Tibial artery (tissue), 4 donors: Measurements from ENCODE around the gene LRBA.

Experiments
- DNase-seq, 2 donors: peaks; one replicate each; pipeline ENCODE4 v3.0.0-alpha.2; 2019
- H3K27ac ChIP-seq, 2 donors: fragments of 200-600 bp; sonication (generic) in 1 of 2; 1 replicate in 1 of 2; 2 replicates in 1 of 2; pipeline ENCODE4 v1.5.1; 2018 to 2019; ENCODE audit warnings: mild to moderate bottlenecking in 1 of 2
- H3K27me3 ChIP-seq, 2 donors: fragments of 200-600 bp; sonication (generic) in 1 of 2; one replicate each; pipeline versions ENCODE4 v1.5.1 to v1.6.0; 2016 to 2019
- H3K36me3 ChIP-seq, 3 donors: fragments of 200-600 bp; sonication (generic) in 2 of 3; one replicate each; pipeline ENCODE4 v1.5.1; 2016 to 2019; ENCODE audit warnings: mild to moderate bottlenecking in 2 of 3
- H3K4me1 ChIP-seq, 4 donors: fragments of 200-600 bp; sonication (generic) in 2 of 4; 1 replicate in 3 of 4; 2 replicates in 1 of 4; pipeline ENCODE4 v1.5.1; 2016 to 2019
- H3K4me3 ChIP-seq, 2 donors: fragments of 200-600 bp; sonication (generic) in 1 of 2; 1 replicate in 1 of 2; 2 replicates in 1 of 2; pipeline ENCODE4 v1.5.1; 2018 to 2019; ENCODE audit warnings: mild to moderate bottlenecking in 2 of 2
- H3K9me3 ChIP-seq, 3 donors: fragments of 200-600 bp; sonication (generic) in 1 of 3; one replicate each; pipeline ENCODE4 v1.5.1; 2016 to 2019
- intact Hi-C: fragments of 100-400 bp; cut with DNase I; formaldehyde crosslinking; loops from one replicate; pipeline ENCODE4 v1.15.0; 2023; ENCODE audit warnings: low total_unique reads
- TF ChIP-seq, protein P1 (sequence below), 2 experiments: fragments of 200-600 bp in 1 of 2; fragments of 450-650 bp in 1 of 2; IDR thresholded peaks; one replicate each; pipeline ENCODE4 v1.5.1; 2017 to 2019; ENCODE audit warnings: antibody characterized with exemption in 2 of 2, mild to moderate bottlenecking in 1 of 2, moderate library complexity in 1 of 2

The LRBA gene

DNA sequence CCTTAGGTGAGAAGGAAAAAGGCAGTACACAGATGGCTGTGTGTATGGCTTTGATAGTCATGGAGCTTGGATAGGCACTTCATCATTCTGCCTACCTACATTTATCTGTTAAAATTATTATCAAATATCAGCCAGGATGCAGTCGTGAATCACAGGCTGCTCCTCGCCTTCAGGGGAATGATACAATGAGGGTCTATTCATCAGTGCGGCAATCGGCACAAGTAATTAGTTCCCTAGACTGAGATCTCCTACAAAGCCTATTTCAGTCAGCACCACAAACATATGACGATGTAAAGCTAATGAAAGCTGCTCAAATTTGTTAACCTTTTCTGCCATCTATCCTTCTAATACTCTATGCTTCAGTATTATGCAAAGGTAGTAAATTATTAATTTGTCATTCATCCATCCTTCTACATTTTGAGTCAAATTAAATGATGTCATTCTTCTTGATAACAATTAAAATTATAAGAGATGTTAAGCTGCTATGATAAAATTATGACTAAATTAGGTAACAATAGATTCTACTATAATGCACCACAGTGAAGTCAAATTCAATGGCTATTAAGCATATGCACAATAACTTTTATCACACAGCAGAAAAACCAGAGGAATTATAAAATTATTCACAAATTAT lies 414.2 kb downstream of the LRBA start:
- DNase-seq, result no peak
- H3K9me3 ChIP-seq, result no peaks in the 10 kb centered on the region
- H3K4me1 ChIP-seq, result no peaks in the 10 kb centered on the region
- no peaks in the 10 kb centered on the region for H3K27me3 ChIP-seq
- TF ChIP-seq, protein P1, sequence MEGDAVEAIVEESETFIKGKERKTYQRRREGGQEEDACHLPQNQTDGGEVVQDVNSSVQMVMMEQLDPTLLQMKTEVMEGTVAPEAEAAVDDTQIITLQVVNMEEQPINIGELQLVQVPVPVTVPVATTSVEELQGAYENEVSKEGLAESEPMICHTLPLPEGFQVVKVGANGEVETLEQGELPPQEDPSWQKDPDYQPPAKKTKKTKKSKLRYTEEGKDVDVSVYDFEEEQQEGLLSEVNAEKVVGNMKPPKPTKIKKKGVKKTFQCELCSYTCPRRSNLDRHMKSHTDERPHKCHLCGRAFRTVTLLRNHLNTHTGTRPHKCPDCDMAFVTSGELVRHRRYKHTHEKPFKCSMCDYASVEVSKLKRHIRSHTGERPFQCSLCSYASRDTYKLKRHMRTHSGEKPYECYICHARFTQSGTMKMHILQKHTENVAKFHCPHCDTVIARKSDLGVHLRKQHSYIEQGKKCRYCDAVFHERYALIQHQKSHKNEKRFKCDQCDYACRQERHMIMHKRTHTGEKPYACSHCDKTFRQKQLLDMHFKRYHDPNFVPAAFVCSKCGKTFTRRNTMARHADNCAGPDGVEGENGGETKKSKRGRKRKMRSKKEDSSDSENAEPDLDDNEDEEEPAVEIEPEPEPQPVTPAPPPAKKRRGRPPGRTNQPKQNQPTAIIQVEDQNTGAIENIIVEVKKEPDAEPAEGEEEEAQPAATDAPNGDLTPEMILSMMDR (IDR thresholded peaks at IDR 0.05), result no peak
- intact Hi-C loops, result no loop called here
- no peak overlapping the region for H3K27ac ChIP-seq
- H3K36me3 ChIP-seq, result peaks cover 0 to 3% (median 0%) of the 10 kb centered on the region in 3 donors
- H3K4me3 ChIP-seq, result no peak overlapping the region

DNA sequence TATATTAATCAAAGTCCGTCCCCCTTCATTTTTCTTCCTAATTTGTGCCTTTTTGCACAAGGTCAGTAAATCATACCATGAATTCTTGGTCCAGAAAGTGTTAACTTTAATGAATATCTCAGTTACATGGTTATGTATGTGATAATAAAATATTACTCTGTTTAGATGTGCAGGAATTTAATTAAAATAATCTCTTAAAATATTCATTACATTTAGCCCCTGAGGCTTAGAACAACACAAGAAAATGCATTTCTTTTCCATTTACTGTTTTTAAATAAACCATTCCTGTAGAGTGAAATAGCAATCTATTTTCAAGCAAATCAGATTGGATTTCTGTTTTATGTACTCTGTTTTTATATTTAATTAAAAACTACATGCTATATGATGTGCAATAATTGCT lies 415.5 kb downstream of the LRBA start:
- no peak for DNase-seq
- intact Hi-C loops, result no loop called here
- TF ChIP-seq, protein P1 (IDR thresholded peaks at IDR 0.05), result no peak

DNA sequence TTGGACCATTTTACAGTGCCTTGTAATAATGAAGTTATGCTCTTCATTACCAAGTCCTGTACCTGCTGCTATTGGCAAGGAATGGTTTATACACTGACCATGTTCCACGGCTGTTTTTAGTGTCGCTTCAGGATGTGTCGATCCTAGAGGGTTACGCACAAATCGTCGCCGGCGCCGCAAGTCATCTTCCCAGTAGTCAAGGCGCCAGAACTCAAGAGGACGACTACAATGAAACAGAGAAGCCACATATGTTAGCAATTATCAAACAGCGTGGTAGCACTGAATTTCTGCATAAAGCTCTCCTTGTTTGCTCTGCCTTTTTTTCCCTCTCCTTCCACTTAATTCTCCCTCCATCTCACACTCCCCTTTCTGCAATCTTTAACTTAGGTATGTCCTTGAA lies 416.2 kb downstream of the LRBA start:
- no peak for DNase-seq
- Histone ChIP-seq H3K27me3 (no peaks in the 10 kb centered on the region), H3K27ac (no peak overlapping the region), H3K9me3 (no peaks in the 10 kb centered on the region), H3K4me1 (no peaks in the 10 kb centered on the region), H3K36me3 (peaks cover 0 to 3% (median 0%) of the 10 kb centered on the region in 3 donors), H3K4me3 (no peak overlapping the region)
- intact Hi-C loops, result no loop called here
- TF ChIP-seq, protein P1 (IDR thresholded peaks at IDR 0.05), result no peak

More for the DNA sequence above, 415.5 kb downstream of the LRBA start:
- H3K4me1 ChIP-seq, result no peaks in the 10 kb centered on the region
- no peak overlapping the region for H3K4me3 ChIP-seq
- no peaks in the 10 kb centered on the region for H3K27me3 ChIP-seq
- no peaks in the 10 kb centered on the region for H3K9me3 ChIP-seq
- peaks cover 0 to 3% (median 0%) of the 10 kb centered on the region in 3 donors for H3K36me3 ChIP-seq
- H3K27ac ChIP-seq, result no peak overlapping the region

DNA sequence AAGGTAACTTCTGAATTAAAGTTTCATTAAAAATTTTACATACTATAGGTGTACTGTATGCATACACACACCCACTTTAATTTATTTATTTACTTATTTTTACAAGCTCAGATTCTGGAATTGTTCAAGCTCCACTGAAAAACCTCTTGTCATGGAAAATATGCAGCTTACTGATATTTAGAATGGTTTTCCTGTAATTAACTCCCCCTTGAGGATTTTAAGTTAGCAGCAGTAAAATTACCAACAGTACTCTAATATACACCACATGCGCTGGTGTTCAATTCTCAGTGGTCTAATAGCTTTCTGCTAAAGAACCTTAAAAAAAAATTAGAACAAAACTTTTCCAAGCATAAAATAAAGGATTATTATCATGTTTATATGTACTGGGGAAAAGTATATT lies 421.1 kb downstream of the LRBA start:
- H3K27ac ChIP-seq, result no peak overlapping the region
- TF ChIP-seq, protein P1 (IDR thresholded peaks at IDR 0.05), result peak in 1 of 2 experiments; percentile 13
- no peaks in the 10 kb centered on the region for H3K9me3 ChIP-seq
- H3K4me1 ChIP-seq, result no peaks in the 10 kb centered on the region
- no peak for DNase-seq
- H3K27me3 ChIP-seq, result no peaks in the 10 kb centered on the region
- H3K4me3 ChIP-seq, result no peak overlapping the region
- intact Hi-C loops, result no loop called here
- H3K36me3 ChIP-seq, result peaks cover 0 to 8% (median 0%) of the 10 kb centered on the region in 3 donors

- peaks cover 0 to 6% (median 0%) of the 10 kb centered on the region in 3 donors for H3K36me3 ChIP-seq
- no peaks in the 10 kb centered on the region for H3K4me1 ChIP-seq
- DNase-seq, result no peak
- no peak overlapping the region for H3K4me3 ChIP-seq
- H3K27ac ChIP-seq, result no peak overlapping the region
- no peaks in the 10 kb centered on the region for H3K27me3 ChIP-seq
- no peaks in the 10 kb centered on the region for H3K9me3 ChIP-seq
- TF ChIP-seq, protein P1 (IDR thresholded peaks at IDR 0.05), result no peak
- intact Hi-C loops, result no loop called here
Measured at GRCh38 chr4:150591904-150592303, 423.2 kb downstream of the LRBA start.
